K562 (cell line): ENCODE results near the gene CACNA2D2. TPM values are rescaled to one million over a fixed set of nuclear protein-coding genes. Genes with fewer than 3 reads are reported as not detected.

ENCODE experiments used
- BDP1 ChIP-seq: IDR thresholded peaks from 3 replicates; pipeline ENCODE4 v1.6.1; 2011; ENCODE audit not compliant: insufficient read length, insufficient read depth
- HMBOX1 ChIP-seq: sonication (generic); IDR thresholded peaks from 2 replicates; pipeline ENCODE4 v1.6.1; 2016
- NFE2 ChIP-seq: IDR thresholded peaks from 2 replicates; pipeline ENCODE4 v1.6.1; 2014; ENCODE audit warnings: antibody characterized with exemption, low read depth
- PHB ChIP-seq: fragments of 250-450 bp; sonication (Bioruptor Pico); IDR thresholded peaks from 2 replicates; pipeline ENCODE4 v1.5.0; 2021
- PHF21A ChIP-seq: fragments of 450-650 bp; IDR thresholded peaks from 2 replicates; pipeline ENCODE4 v1.6.1; 2017; ENCODE audit warnings: low read depth, borderline replicate concordance
- PYGO2 ChIP-seq: fragments of 450-650 bp; IDR thresholded peaks from 2 replicates; pipeline ENCODE4 v1.6.1; 2016; ENCODE audit warnings: mild to moderate bottlenecking, missing genetic modification characterization, moderate library complexity, missing compliant biosample characterization
- SLC30A9 ChIP-seq: fragments of 250-450 bp; sonication (Bioruptor Pico); IDR thresholded peaks from 2 replicates; pipeline ENCODE4 v1.8.0; 2022; ENCODE audit warnings: mild to moderate bottlenecking, moderate library complexity
- SMAD1 ChIP-seq: fragments of 150-350 bp; IDR thresholded peaks from 2 replicates; pipeline ENCODE4 v1.6.1; 2014; ENCODE audit warnings: low read length, low read depth; ENCODE audit not compliant: partially characterized antibody
- SUPT5H ChIP-seq: fragments of 450-650 bp; IDR thresholded peaks from 2 replicates; pipeline ENCODE4 v1.6.1; 2016
- TEAD2 ChIP-seq: fragments of 450-650 bp; IDR thresholded peaks from 2 replicates; pipeline ENCODE4 v1.6.1; 2016; ENCODE audit warnings: missing genetic modification characterization, control low read depth, missing compliant biosample characterization
- TFAM ChIP-seq: fragments of 250-450 bp; sonication (Bioruptor Pico); conservative IDR thresholded peaks from 2 replicates; pipeline ENCODE4 v1.5.0; 2021; ENCODE audit warnings: mild to moderate bottlenecking, moderate library complexity
- ZNF224 ChIP-seq: sonication (generic); formaldehyde crosslinking; IDR thresholded peaks from 2 replicates; pipeline ENCODE4 v1.8.0; 2022; ENCODE audit warnings: mild to moderate bottlenecking, missing genetic modification reagents
- ZNF282 ChIP-seq: sonication (generic); formaldehyde crosslinking; IDR thresholded peaks from 2 replicates; pipeline ENCODE4 v1.8.1; 2023; ENCODE audit warnings: missing genetic modification reagents
- ZNF316 ChIP-seq: fragments of 450-650 bp; IDR thresholded peaks from 2 replicates; pipeline ENCODE4 v1.6.1; 2016
- ZNF354B ChIP-seq: fragments of 250-450 bp; sonication (Bioruptor Pico); IDR thresholded peaks from 2 replicates; pipeline ENCODE4 v1.4.0; 2020
- ZNF609 ChIP-seq: sonication (generic); formaldehyde crosslinking; IDR thresholded peaks from 2 replicates; pipeline ENCODE4 v1.8.1; 2023; ENCODE audit warnings: missing genetic modification reagents, mild to moderate bottlenecking, borderline replicate concordance
- polyA plus RNA-seq, 8 experiments: library from polyadenylated mRNA; depleted of rRNA in 4 of 8; stranded (reverse) in 5 of 8; unstranded in 3 of 8; fragments of >200 nt; fragmentation: Nextera tagmentation in 2 of 8; fragmentation: Illumina TruSeq in 1 of 8; extraction: Ambion mirVana in 2 of 8; extraction: Trizol in 1 of 8; gene quantifications; 2 replicates each; pipeline versions ENCODE4 v1.2.1 to v1.2.3, GENCODE V29; 2011 to 2014; ENCODE audit warnings: inconsistent platforms in 1 of 8, missing spikeins in 1 of 8
- total RNA-seq, 7 experiments: library from RNA; depleted of rRNA in 6 of 7; stranded (reverse); fragments of >200 nt in 6 of 7; fragmentation: Illumina TruSeq in 2 of 7; extraction: Trizol in 2 of 7; gene quantifications; 2 replicates each; pipeline versions ENCODE4 v1.2.1 to v1.2.3, GENCODE V29; 2011 to 2021; ENCODE audit warnings: low replicate concordance in 1 of 7
- TF ChIP-seq, protein P1 (sequence below), 2 experiments: IDR thresholded peaks in 1 of 2; conservative IDR thresholded peaks in 1 of 2; 2 replicates each; pipeline ENCODE4 v1.6.1; 2016; ENCODE audit warnings: low read depth in 2 of 2, mild to moderate bottlenecking in 1 of 2, missing compliant biosample characterization in 1 of 2, missing genetic modification characterization in 1 of 2, moderate library complexity in 1 of 2
- TF ChIP-seq, protein P2 (sequence below): sonication (generic); formaldehyde crosslinking; IDR thresholded peaks from 2 replicates; pipeline ENCODE4 v1.9.0; 2022; ENCODE audit warnings: mild to moderate bottlenecking, missing genetic modification reagents
- TF ChIP-seq, protein P3 (sequence below): fragments of 450-650 bp; formaldehyde crosslinking; IDR thresholded peaks from 2 replicates; pipeline ENCODE4 v1.4.0; 2020; ENCODE audit warnings: mild to moderate bottlenecking, moderate library complexity

CACNA2D2 gene
- total and polyA plus RNA-seq, 9 of the 15 experiments (the other 6 are each of a cell fraction or from before 2014, with no cell fraction given): 0.11 to 0.58 (median 0.36) TPM; not detected in 2

DNA sequence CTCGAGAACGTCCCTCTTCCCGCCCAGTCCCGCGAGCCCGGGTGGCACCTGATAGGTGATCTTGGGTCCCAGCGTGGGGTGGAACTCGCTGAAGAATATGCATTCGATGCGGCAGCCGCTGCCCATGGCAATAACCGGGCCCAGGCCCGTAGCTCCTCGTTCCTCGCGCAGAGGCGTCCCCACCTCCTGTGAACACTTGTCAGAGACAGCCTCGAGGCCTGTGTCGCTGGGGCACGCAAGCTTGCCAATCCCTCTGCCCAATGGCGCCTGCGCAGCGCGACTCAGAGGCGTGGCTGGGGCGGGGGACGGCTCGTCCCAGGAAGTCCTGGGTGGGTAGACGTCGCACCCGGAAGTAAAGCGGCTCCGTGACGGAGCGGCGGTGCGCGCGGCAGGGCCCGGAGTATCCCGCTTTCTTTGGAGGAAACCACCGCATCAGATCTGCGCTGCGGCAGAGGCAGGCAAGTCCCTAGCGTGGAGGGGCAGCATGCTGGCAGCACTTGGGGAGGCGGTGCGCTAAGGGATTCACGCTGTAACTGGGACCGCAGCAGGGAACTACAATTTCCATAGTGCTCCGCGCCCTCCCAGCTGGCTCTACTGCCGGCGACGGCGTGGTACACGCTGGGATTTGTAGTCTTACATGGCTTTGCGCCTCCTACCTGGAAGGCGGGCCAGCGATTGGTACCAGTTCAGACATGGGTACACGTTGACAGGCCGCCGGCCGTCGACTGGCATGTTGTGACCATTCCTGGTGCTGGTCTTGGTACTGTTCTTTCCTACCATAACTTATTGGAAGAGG is 152.7 kb downstream of the CACNA2D2 start, which contains the start of the genes CYB561D2 and NPRL2 (continued):
- peak; percentile 70 for TF ChIP-seq SUPT5H
- TF ChIP-seq, protein P1, sequence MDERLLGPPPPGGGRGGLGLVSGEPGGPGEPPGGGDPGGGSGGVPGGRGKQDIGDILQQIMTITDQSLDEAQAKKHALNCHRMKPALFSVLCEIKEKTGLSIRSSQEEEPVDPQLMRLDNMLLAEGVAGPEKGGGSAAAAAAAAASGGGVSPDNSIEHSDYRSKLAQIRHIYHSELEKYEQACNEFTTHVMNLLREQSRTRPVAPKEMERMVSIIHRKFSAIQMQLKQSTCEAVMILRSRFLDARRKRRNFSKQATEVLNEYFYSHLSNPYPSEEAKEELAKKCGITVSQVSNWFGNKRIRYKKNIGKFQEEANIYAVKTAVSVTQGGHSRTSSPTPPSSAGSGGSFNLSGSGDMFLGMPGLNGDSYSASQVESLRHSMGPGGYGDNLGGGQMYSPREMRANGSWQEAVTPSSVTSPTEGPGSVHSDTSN (CRISPR knock-in tag; IDR thresholded peaks at IDR 0.05; ENCODE audit: low read depth): no peak
- TF ChIP-seq, protein P1 (tag; conservative IDR thresholded peaks at IDR 0.05; ENCODE audit: low read depth): no peak
- TF ChIP-seq SMAD1: no peak
- no peak for TF ChIP-seq PYGO2 (tag)
- TF ChIP-seq TFAM (CRISPR knock-in tag): no peak
- no peak for TF ChIP-seq ZNF316
- 0 out of 2 replicates have a peak, but pooled peaks have one; percentile 46 for TF ChIP-seq ZNF609
- TF ChIP-seq, protein P2, sequence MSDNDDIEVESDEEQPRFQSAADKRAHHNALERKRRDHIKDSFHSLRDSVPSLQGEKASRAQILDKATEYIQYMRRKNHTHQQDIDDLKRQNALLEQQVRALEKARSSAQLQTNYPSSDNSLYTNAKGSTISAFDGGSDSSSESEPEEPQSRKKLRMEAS (CRISPR knock-in tag): peak; percentile 77
- TF ChIP-seq NFE2: no peak
- no peak for TF ChIP-seq PHF21A
- no peak for TF ChIP-seq ZNF282
- TF ChIP-seq SLC30A9: no peak
- no peak for TF ChIP-seq BDP1
- TF ChIP-seq TEAD2 (tag): no peak
- no peak for TF ChIP-seq PHB (CRISPR knock-in tag)
- TF ChIP-seq, protein P3, sequence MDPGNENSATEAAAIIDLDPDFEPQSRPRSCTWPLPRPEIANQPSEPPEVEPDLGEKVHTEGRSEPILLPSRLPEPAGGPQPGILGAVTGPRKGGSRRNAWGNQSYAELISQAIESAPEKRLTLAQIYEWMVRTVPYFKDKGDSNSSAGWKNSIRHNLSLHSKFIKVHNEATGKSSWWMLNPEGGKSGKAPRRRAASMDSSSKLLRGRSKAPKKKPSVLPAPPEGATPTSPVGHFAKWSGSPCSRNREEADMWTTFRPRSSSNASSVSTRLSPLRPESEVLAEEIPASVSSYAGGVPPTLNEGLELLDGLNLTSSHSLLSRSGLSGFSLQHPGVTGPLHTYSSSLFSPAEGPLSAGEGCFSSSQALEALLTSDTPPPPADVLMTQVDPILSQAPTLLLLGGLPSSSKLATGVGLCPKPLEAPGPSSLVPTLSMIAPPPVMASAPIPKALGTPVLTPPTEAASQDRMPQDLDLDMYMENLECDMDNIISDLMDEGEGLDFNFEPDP (CRISPR knock-in tag): no peak
- no peak for TF ChIP-seq ZNF224 (CRISPR knock-in tag)
- TF ChIP-seq HMBOX1: no peak
- no peak for TF ChIP-seq ZNF354B (CRISPR knock-in tag)
